Activated T-helper 1 cell treated with anti-CD3 and anti-CD28 coated beads, Interleukin-2, amount 50 U/mL, for 16 hours (primary cell): Measurements from ENCODE around the gene CHRDL2.
"Not testable (repeated sequence)": the region's sequence is repeated elsewhere in the genome, so short reads cannot be mapped to it uniquely, and the experiment has no call there.

Experiments used
- DNase-seq, 2 donors: peaks; one replicate each; pipeline ENCODE4 v3.0.0-alpha.2; 2020; ENCODE audit warnings: low read depth in 1 of 2, low spot score in 1 of 2

The CHRDL2 gene, protein sequence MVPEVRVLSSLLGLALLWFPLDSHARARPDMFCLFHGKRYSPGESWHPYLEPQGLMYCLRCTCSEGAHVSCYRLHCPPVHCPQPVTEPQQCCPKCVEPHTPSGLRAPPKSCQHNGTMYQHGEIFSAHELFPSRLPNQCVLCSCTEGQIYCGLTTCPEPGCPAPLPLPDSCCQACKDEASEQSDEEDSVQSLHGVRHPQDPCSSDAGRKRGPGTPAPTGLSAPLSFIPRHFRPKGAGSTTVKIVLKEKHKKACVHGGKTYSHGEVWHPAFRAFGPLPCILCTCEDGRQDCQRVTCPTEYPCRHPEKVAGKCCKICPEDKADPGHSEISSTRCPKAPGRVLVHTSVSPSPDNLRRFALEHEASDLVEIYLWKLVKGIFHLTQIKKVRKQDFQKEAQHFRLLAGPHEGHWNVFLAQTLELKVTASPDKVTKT

DNA sequence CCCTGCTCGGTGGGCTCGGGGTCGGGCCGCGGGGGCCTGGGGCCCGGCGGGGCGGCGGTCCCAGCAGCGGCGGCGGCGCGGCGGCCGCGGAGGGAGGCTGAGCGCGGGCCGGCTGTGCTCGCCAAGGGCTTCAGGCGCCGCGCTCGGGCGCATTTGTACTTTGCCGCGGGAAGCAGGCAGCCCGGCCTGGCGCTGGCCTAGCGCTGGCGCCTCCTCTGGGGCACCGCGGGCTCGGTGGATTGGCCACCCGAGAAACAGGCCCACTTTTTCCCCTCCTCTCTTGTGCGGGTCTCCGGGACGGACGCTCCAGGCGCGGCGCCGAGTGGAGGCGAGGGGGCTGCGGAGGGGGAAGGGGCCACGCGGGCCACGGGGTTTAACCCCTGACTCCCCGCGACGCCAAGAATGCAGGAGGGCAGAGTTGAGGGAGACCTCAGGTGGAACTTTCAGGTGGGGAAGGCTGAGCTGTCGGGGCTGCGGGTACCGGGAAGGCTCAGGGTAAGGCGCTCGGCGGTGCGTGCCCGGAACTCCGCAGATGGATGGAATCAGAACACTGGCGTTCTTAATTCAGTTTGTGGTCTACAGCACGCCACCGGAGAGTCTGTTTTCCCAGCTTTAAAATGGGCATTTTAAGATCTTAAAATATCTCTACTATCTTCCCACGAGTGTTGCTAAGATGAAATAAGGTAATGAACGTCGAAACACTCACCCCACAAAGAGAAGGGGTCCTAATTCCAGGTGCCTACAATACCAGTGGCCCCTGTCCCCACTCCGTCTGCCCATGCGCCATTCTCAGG is at the start of gene CHRDL2:
CHRDL2 (minus strand) TSS at position 126 of the 794 bp plus-strand sequence. CDS start 538 bp downstream, outside the sequence.
- DNase-seq = no peak

DNA sequence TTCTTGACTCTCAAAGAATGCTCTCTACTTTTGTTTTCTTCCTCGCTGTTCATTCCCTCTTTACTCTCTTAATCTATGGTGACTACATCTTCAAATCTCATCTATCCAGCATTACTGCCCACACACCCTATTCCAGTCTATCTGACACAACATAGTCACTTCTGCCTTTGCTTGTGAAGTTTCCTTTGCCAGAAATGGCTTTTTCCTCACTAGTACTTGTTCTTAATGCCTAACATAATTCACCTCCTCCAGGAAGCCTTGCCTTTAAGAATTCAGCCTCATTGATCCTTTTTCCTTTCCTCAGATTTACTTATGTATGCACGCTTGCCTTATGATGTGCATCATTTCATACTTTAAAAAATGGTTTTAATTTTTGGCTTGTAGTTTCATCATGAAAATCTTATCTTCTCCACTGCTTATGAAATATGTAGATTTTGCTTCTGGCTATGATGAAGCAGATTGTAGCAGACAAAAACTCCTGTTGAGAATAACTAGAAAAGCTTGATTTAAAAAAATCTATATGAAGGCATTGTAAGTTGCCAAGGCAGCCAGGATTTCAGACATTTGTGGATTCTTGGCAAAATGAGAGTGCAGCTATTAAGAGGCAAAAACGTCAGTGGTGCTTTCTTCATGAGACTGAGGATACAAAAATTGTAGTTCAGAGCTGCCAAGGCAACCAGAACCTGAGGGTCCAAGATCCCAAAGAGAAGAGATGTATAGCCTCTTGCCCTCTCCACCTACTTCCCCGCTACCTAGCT is 49.2 kb upstream of the CHRDL2 start:
- no peak for DNase-seq

DNA sequence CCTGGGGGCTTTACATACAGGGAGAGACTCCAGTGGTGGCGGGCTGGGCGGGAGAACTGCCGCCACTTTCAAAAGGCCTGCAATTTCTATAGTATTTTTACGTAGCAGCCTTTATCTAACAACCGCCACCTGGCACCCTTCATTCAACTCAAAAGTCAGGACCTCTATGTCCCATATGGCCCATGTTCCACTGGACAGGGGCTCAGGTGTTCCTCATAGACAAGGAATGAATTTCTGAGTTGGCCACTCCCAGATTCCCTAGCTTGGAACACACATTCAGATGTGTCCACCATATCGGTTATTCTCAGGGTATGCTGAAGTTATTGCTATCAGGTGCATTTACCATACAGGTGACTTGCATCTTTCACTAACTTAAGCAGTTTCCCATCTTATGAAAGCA is 47.4 kb upstream of the CHRDL2 start:
- DNase-seq = no peak

DNA sequence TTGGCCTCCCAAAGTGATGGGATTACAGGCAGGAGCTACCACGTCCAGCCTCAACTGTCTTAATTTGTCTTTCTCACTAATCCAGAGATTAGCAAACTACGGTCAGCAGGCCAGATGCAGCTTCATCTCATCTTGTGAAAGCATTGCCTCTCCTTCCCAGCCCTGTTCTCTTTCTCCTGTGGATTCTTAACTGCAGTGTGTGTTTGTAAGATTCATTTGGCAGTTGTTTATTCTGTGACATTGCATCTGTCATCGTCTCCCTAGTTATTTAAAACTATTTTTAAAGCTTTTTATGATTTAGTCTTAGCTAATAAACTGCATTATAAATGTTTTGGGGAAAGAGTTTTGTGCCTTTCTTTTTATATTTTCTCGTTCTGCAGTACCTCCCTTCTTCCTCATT is 46.7 kb upstream of the CHRDL2 start:
- no peak for DNase-seq

DNA sequence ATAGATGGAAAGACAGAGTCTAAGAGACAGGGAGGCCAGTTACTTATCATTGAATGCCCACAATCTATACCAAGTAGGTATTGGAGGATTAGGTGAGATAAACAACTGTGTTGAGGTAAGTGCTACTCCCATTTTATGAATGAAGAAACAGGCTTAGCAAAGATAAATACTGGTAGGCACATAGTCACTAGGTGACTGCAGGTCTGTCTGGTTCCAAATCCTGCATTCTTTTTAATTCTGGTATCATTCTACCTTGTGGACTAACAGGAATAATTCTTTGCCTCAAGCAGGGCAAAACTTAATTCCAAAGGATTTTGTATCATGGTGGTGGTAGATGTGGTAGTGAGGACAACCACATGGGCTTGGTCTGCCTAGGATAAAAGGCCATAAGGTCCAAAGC is 45.8 kb upstream of the CHRDL2 start:
- no peak for DNase-seq

DNA sequence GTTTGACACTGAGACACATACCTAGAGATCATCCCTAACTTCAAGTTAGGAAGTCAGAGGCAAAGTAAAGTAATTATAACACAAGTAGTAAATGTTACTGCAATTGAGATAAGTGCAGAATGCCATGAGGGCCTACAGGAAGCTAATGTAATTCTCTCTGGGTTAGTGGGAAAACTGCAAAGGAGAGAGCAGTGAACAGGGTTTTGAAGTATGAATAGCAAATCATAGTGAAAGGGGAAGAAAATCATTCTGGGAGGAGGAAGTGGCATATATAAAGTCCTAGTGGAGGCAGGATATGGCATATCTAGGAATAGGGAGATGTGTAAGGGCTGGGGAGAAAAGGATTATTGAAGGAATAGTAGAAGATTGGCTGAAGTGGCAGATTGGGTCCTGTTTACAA is 45.3 kb upstream of the CHRDL2 start:
- DNase-seq = no peak

DNA sequence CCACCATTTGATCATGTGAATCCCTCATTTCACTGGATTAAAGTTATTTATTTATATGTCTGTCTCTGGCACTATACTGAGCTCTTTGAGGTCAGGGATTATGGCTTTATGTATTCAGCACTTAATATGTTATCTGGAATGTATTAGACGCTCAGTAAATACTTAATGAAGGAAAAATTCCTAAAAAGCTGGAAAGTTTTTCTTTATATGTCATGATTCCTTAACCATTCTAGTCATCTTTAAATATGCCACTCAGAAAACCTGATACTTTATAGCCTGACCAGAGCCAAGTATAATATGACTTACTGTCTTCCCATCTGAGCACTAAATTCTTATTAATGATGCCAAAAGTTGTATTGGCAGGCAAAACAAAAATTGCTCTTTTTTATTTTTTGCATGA is 44.5 kb upstream of the CHRDL2 start:
- no peak for DNase-seq

DNA sequence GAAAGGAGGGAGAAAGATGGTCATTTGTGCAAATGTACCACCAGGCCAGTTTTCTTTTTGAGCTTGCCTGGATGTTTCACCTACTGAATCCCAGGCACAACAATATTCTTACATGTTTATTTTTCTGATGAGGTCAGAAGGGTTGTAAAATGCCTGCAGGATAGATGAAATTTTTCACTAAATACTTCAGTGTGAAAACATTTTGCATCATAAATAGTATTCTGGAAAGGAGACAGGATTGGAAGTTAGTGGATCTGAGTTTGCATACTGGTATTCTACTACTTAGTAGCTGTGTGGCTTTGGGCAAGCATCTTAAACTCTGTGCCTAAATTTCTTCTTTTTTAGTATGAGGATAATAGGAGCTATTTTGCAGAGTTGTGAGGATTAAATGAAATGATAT is 42.2 kb upstream of the CHRDL2 start:
- DNase-seq = no peak

DNA sequence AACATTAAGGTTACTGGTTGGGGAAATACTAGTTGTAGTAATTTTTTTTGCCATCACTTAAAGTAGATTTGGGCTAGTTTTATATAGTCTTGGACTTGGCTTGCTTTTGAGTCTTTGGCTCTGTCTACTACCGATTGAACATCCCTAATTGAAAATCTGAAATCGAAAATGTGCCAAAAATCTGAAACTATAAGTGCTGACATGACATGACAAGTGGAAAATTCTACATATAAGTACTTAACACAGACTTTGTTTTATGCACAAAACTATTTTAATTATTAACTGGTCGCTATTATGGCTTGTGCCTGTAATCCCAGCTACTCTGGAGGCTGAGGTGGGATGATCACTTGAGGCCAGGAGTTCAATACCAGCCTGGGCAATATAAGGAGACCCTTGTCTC is 39.9 kb upstream of the CHRDL2 start:
- DNase-seq = no peak

DNA sequence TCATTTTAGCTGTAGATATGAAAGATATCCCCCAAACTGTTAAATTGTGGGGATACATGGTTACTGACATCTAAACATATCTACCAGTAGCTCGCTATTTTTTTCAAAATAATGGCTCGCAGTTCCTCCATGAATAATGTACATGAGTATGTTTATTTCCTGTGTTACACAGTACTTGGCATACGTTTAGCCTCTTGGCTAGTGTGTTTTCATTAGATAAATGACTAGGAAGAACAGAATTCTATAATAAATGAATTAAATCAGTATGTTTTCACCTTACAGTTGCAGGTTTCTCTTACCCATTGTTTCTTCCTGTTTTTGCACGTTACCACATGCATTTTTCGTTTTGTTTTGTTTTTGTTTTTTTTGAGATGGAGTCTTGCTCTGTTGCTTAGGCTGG is 39.2 kb upstream of the CHRDL2 start:
- no peak for DNase-seq

DNA sequence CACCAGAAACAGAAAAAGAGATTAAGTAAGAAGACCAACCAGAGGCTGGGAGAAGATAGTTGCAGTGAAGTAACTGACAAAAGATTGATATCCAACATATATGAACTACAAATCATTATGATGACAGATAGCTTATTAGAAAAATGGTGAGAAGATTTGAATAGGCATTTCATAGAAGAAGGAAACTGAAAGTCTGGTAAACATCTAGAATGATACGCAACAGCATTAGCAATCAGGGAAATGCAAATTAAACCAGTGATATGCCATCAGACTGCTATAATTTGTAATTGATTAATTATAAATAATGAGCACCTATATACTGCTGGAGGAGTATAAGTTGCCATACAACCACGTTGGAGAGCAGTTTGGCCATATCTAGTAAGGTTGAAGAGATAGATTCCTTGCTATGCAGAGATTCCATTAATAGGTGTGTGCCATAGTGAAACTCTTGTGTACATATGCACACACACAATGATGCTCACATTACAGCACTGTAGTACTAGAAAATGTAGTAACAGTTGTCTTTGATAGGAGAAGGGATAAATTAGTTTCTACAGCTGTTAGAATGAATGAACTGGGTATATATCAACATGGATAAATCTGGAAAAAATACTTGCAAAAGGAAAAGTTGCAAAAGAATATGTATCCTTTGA is 38.0 kb upstream of the CHRDL2 start:
- no peak for DNase-seq

DNA sequence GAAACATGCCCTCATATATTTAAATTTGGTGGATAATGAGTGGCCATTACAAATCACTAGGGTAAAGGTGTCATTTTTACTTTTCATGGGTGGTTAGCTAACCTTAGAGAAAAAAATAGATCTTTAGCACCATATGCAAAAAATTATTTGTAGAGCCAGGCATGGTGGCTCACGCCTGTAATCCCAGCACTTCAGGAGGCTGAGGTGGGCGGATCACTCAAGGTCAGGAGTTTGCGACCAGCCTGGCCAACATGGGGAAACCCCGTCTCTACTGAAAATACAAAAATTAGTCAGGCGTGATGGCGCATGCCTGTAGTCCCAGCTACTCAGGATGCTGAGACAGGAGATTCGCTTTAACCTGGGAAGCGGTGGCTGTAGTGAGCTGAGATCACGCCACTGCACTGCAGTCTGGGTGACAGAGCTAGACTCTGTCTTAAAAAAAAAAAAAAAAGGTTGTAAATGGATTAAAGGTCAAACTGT is 37.0 kb upstream of the CHRDL2 start:
- not testable (repeated sequence) for DNase-seq

DNA sequence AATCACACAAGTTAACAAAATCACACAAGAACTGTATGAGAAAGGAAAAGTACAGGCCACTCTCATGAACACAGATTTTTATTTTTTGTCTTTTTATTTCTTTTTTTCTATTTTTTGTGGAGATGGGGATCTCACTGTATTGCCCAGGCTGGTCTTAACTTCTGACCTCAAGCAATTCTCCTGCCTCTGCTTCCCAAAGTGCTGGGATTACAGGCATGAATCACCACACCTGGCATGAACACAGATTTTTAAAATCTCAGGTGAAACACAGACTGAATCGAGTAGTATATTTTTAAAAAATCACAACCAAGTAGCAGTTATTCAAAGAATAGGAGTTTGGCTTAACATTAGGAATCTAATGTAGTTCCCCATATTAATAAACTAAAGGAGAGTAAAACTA is 35.7 kb upstream of the CHRDL2 start:
- DNase-seq = no peak

DNA sequence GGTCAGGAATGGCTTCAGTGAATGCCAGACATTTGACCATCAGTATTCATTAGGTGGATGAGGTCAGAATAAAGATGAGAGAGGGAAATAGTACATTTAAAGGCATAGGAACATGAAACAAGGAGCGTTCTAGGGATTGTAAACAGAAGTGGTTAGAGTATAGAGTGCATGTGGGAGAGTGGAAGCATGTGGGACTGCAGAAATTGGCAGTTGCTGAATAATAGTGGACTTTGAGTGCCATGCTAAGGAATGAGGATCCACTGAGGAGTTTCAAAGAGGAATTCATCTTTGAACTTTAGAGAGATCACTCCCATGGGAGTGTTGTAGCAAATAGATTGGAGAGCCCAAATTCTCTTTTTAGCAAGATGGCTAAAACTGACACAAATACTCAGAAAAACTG is 25.3 kb upstream of the CHRDL2 start:
- no peak for DNase-seq

DNA sequence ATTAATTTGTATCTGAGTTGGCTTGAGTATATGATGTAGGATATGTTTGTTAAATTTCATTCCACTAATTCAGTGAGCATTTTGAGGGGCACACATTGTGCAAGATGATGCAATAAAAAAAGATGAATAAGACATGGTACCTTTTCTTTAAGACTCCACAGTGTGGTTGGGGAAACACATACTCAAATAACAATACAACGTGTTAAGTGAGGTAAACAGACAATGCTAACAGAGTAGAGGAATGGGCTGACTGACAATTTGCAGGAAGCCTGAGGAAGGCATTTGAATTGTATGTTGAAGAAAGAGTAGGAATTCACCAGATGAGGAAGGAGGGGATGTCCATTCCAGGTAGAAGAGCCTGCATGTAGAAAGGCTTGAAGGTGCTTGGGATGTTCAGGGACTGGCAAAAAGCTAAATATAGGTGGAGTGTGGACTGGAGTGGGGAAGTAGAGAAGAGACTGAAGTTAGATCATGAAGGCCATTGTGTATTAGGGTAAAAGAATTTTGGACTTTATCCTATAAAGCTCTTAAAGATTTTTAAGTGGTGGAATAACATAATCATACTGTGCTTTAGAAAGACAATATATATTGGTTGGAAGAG is 24.3 kb upstream of the CHRDL2 start:
- no peak for DNase-seq

DNA sequence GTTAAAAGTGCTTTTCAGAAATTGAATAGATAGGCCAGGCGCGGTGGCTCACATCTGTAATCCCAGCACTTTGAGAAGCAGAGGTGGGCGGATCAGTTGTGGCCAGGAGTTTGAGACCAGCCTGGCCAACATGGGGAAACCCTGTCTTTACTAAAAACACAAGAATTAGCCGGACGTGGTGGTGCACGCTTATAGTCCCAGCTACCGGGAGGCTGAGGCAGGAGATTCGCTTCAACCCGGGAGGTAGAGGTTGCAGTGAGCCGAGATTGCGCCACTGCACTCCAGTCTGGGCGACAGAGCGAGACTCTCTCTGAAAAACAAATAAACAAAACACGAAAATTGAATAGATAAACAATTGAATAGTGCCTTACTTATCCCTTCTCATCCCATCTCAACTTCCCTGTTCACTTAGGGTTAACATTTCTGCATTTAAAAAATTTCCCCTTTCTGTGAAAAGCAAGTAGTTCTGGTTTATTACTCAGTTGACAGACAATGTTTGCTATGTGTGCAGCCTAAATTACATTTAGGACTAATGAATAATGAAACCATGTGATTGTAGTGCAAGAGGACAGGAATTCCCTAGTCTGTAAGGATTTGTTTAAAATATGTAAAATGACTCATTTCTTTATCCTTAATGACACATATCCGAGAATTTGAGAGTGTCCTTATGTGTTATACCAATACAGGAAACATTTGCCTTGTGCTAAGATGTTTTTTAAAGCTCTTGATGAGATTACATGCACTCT is 23.5 kb upstream of the CHRDL2 start:
- DNase-seq = no peak

DNA sequence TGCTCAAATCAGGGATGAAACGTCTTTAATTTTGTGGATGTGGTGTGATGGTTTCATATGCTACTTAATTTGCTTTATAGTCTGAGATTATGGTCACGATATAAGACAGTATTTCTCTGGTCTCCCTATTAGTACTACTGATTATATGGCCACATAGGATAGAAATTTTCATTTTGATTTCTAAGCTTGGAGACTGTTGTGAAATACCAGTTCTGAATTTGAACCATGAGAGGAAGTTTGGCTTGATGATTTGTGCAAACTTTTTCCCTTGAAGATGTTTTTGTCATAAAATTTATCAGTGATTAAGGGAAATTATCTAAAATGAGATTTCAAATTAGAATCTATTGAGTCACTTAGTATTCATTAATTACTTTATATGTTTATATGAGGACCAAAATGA is 20.1 kb upstream of the CHRDL2 start:
- no peak for DNase-seq

DNA sequence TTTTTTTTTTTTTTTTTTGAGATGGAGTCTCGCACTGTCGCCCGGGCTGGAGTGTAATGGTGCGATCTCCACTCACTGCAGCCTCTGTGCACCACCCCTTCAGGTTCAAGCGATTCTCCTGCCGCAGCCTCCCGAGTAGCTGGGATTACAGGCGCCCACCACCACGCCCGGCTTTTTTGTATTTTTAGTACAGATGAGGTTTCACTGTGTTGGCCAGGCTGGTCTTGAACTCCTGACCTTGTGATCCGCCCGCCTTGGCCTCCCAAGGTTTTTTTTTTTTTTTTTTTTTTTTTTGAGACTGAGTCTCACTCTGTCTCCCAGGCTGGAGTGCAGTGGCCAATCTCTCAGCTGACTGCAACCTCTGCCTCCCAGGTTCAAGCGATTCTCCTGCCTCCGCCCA is 19.4 kb upstream of the CHRDL2 start:
- not testable (repeated sequence) for DNase-seq

DNA sequence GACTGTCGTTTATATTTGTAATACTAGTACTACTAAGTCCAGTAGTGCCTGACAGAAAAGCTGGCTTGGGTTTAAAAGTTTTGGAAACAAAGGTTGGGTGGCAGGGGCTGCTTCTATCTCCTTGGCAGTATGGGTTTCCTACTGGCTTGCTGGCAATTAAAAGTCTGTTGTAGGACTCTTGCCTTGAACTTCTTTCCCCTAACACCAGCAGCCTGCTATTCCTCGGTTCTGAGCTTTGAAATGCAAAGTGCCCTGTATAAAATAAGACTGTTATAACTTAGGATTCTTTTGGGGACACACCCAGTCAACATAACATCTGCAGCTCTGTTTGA is 18.7 kb upstream of the CHRDL2 start:
- no peak for DNase-seq
